Measurements from ENCODE around the gene KLF12. TPM values are rescaled to one million over a fixed set of nuclear protein-coding genes. Genes with fewer than 3 reads are reported as not detected.

Gene KLF12
- total RNA-seq, 2 donors from 2014 or later, result 2.8 to 9.7 TPM

GRCh38 chr13:74133657-74134201 lies 475 bp downstream of the KLF12 start:
- intact Hi-C loops (cut with DNase I), result loop anchor here (5.0 to 10.0 kb wide), 4 partner anchors 71 to 366 kb away; no protein-coding TSS in a partner anchor

GRCh38 chr13:74132776-74133656 lies 1.2 kb downstream of the KLF12 start:
- peak overlapping the region; percentile 77 to 88 for H3K4me3 ChIP-seq
- H3K9me3 ChIP-seq, result no peaks in the 10 kb centered on the region
- no peaks in the 10 kb centered on the region for H3K36me3 ChIP-seq
- no peaks in the 10 kb centered on the region for H3K27me3 ChIP-seq (replicated peaks; ENCODE audit: insufficient read depth)
- no peaks in the 10 kb centered on the region for H3K4me1 ChIP-seq (replicated peaks)
- TF ChIP-seq POLR2AphosphoS5 (IDR thresholded peaks at IDR 0.05) (no peak), POLR2A (IDR thresholded peaks at IDR 0.05) (no peak), CTCF (IDR thresholded peaks at IDR 0.05) (no peak)
- intact Hi-C loops (cut with DNase I), result loop anchor here (5.0 to 10.0 kb wide), 4 partner anchors 71 to 366 kb away; no protein-coding TSS in a partner anchor
- DNase-seq (ENCODE audit: low spot score), result no peak
- peak overlapping the region; percentile 85 to 86 for H3K27ac ChIP-seq
- under 1% methylated on average over 34 of the region's 34 CpGs for WGBS

More at GRCh38 chr13:74133657-74134201, 475 bp downstream of the KLF12 start:
- WGBS, result under 1% methylated on average over 34 of the region's 35 CpGs
- Histone ChIP-seq H3K4me3 (peak overlapping the region; percentile 77 to 88), H3K4me1 (replicated peaks) (no peaks in the 10 kb centered on the region), H3K27ac (peak overlapping the region; percentile 85 to 86), H3K27me3 (replicated peaks; ENCODE audit: insufficient read depth) (no peaks in the 10 kb centered on the region), H3K9me3 (no peaks in the 10 kb centered on the region), H3K36me3 (no peaks in the 10 kb centered on the region)
- TF ChIP-seq POLR2AphosphoS5 (IDR thresholded peaks at IDR 0.05), result peak; percentile 41
- no peak for TF ChIP-seq POLR2A (IDR thresholded peaks at IDR 0.05)
- no peak for TF ChIP-seq CTCF (IDR thresholded peaks at IDR 0.05)
- DNase-seq (ENCODE audit: low spot score), result peak; percentile 56

GRCh38 chr13:74132152-74132775 lies 1.9 kb downstream of the KLF12 start:
- 15% methylated on average over 17 of the region's 17 CpGs for WGBS
- H3K9me3 ChIP-seq, result no peaks in the 10 kb centered on the region
- no peaks in the 10 kb centered on the region for H3K36me3 ChIP-seq
- no peaks in the 10 kb centered on the region for H3K4me1 ChIP-seq (replicated peaks)
- peak overlapping the region; percentile 85 to 86 for H3K27ac ChIP-seq
- no peak for TF ChIP-seq POLR2A (IDR thresholded peaks at IDR 0.05)
- peak; percentile 5 for TF ChIP-seq POLR2AphosphoS5 (IDR thresholded peaks at IDR 0.05)
- H3K27me3 ChIP-seq (replicated peaks; ENCODE audit: insufficient read depth), result no peaks in the 10 kb centered on the region
- intact Hi-C loops (cut with DNase I), result loop anchor here (5.0 to 10.0 kb wide), 4 partner anchors 70 to 365 kb away; no protein-coding TSS in a partner anchor
- peak overlapping the region; percentile 77 to 88 for H3K4me3 ChIP-seq
- no peak for DNase-seq (ENCODE audit: low spot score)

- no peaks in the 10 kb centered on the region for H3K27me3 ChIP-seq (replicated peaks; ENCODE audit: insufficient read depth)
- H3K9me3 ChIP-seq, result no peaks in the 10 kb centered on the region
- no peaks in the 10 kb centered on the region for H3K4me1 ChIP-seq (replicated peaks)
- intact Hi-C loops (cut with DNase I), result loop anchor here (5.0 to 10.0 kb wide), 4 partner anchors 69 to 364 kb away; no protein-coding TSS in a partner anchor
- TF ChIP-seq POLR2AphosphoS5 (IDR thresholded peaks at IDR 0.05) (no peak), CTCF (IDR thresholded peaks at IDR 0.05) (no peak), POLR2A (IDR thresholded peaks at IDR 0.05) (no peak)
- DNase-seq (ENCODE audit: low spot score), result no peak
- no peak overlapping the region for H3K27ac ChIP-seq
- H3K4me3 ChIP-seq, result no peak overlapping the region
- 44% methylated on average over 3 of the region's 3 CpGs for WGBS
- H3K36me3 ChIP-seq, result no peaks in the 10 kb centered on the region
These were observed 3.0 kb downstream of the KLF12 start for GRCh38 chr13:74131227-74131626.
